Epithelial cell of prostate (primary cell): ENCODE results near the gene DLG5.
A peak's percentile ranks its signal among the peaks of the same experiment; 100 is the strongest.

Source experiments
- DNase-seq: peaks from one replicate; pipeline ENCODE4 v3.0.0-alpha.2; 2011; ENCODE audit warnings: low read depth, low spot score
- H3K27ac ChIP-seq: fragments of 450-650 bp; 2 replicates; pipeline ENCODE4 v1.5.1; 2017; ENCODE audit warnings: mild to moderate bottlenecking

Gene DLG5

DNA sequence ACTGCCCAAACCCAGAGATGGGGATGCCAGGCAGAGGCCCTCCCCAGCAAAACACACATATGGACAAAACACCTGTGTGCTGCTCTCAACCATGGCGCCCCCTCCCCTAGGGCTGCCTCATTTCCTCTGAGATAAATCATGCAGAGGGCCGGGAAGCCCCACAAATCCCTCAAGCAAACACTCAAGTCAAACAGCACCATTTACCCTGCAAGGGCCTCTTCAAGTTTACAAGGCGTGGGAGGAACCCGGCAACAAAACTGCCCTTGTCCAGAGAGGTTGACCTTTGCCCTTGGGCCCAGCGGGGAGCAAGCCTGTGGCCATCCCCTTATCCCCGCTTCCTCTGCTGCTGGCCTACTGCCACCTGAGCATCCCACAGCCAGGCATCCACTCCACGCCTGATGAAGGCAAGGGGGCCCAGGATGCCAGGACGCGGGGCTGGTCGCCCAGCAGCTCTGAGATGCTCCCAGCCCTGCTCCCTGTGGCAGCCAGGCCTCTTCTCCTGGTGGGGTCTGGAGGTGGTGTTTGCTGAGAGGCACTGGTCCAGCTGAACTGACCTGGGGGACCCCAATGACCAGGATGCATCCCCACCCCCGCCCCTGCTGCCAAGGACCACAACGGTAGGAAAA lies 77.4 kb downstream of the DLG5 start:
- no peak overlapping the region for H3K27ac ChIP-seq
- no peak for DNase-seq

DNA sequence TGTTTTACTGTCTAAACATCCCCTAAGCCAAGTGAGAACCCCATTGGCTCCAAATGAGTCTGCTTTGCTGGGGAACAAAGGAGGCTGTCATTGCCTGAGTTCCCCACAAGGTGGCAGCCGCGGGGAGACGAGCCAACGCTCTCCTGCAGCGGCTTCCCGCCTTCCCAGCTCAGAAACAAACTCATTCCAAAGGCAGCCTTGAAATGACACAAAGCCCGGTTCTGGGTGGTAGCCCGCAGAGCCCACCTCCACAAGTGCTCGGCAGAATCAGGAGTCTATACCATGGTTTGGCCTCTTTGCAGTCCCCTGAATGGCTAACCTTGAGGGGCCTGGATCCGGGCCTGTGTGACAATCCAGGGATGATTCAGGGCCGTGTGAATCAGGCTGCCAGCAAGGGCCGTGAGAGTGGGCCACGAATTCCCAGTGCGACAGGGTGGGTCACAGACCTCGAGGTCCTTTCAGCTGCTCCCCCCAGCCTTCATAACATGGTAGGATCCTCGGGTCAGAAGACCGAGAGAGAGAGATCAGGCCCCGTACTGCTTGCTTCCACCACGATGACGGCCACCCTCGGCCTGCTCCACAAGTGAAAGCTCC lies 79.7 kb downstream of the DLG5 start:
- no peak for DNase-seq
- H3K27ac ChIP-seq = peak overlapping the region; percentile 78

DNA sequence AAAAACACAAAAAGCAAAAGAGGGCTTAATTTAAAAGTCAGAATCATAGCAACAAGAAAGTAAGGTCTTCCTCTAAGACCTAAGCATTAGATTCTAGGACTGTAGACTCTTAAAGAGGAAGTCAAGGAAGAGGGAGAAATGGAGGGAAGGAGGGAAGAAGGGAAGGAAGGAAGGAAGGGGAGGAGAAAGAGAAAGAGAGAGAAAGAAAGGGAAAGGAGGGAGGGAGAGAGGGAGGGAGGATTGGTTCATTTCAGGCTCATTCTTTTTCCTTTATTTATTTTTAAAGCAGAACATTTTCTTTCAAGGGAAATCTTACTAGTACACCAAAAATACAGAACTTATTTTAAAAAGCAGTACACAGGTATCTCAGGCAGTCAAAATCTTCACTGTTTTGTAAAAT lies 81.1 kb downstream of the DLG5 start:
- DNase-seq = no peak
- H3K27ac ChIP-seq = peak overlapping the region; percentile 78

DNA sequence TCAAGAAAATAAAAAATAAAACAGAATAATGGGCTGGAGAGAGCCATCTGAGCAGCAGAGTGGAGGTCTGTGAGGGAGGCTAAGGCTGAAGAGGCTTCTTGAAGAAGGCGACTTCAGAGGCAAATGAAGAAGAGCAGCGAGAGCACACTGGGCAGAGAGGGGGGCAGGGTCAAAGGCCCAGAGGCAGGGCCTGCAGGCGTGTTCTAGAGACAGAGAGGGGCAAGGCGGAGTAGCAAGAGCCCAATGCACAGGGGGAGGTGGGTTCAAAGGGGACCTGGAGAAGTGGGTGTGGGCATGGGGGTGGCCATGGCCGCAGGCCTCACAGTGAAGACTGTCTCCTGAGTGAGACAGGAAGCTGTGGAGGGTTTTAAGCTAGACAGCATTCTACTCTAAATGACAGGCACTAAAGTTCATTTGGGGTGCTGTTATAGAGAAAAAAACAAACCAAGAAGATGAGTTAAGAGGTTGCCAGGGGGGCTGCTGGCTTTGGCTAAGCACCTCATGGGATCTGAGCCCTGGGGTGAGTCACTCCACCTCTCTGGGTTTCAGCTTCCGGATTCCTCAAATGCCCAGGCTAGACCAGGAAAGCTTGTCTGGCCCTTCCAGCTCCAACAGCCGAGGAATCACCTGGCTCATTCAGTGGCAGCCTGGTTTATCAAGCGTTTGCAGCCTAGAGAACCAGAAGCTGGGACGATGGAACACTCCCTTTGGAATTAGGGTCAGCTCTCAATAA lies 81.7 kb downstream of the DLG5 start:
- peak; percentile 40 for DNase-seq
- peak overlapping the region; percentile 78 for H3K27ac ChIP-seq

DNA sequence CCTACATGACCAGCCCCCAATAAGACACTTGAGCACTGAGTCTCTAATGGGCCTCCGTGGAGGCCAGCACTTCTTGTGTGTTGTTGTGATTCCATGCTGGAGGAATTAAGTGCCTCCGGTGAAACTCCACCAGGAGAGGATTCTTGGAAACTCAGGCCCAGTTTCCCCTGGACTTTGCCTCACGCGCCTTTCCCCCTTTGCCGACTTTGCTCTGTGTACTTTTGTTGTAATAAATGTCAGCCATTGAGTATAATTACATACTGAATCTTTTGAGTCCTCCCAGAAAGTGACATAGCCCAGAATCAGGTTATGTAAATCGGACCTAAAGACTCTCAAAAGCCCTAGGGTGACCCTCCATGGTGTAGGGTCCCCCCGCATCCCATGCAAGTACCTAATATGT lies 82.4 kb downstream of the DLG5 start:
- DNase-seq = no peak
- H3K27ac ChIP-seq = no peak overlapping the region

DNA sequence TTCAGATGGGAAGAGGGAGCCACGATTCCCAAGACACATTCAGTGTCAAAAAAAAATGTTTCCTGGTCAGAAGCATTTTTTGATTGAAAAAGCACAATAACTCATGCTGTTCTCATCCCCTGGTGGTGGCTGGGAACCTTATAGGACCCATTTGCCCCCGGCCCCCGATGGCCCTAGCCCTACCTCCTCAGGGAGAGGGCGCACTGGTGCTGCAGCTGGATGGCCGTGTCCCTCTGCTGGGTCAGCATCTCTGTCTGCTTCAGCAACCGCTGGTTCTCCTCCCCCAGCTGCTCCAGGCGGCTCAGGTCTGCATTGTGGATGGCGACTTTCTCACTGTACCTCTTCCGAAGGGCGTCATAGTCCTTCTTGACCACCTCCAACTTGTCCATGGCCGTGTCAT lies 83.3 kb downstream of the DLG5 start:
- no peak for DNase-seq
- no peak overlapping the region for H3K27ac ChIP-seq

DNA sequence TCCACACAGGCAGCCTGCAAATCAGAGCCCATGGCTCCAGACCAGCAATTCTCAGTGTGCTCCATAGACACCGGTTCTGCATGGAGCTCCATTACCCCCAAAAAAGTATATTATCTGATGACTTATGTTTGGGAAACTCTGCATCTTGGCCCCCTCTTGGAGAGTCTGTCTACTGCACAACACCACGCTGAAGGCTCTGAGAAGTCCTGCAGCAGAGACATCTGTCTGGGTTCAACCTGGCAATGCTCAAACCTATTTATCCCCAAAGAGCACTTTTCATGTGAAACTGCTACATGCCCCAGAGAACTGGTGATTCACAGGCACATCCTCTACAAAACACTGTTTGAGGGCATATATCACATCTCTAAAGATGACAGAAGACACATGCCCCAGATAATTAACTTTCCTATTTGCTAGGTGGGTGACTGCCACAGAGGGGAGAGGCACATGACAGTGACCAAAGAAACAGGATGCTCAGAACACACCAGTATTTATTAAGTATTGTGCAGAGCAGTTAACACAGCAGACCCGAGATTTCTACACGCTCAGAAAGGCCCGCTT lies 83.8 kb downstream of the DLG5 start:
- H3K27ac ChIP-seq = no peak overlapping the region
- DNase-seq = no peak

DNA sequence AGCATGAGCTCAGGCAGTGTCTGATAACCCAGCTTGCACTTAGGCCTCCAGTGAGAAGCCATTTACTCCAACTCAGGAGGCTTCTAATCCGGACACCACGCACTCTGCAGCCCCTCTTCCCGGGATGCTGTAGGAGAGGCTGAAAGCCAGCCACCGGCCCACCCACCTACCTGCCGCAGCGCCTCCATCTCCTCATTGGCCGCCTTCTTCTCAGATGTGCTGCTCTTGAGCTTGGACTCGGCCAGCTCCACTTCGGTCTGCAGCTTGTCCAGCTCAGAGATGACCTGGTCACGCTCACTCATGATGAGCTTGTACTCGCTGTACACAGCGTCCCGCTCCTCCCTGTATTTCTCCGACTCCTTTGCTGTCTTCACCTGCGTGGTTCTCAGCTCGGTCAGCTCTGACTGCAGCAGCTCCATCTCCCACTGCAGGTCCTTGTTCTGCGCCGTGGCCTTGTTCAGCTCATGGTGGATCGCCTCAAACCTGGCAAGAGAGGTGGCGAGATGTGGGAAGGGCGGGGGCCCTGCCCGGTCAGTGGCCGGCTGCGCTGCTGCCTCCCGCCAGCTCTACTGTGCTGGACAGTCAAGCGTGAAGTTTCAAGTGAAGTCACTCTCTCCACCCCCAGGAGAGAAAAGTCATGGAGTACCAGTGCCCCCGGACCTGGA lies 84.7 kb downstream of the DLG5 start:
- DNase-seq = no peak
- H3K27ac ChIP-seq = no peak overlapping the region

DNA sequence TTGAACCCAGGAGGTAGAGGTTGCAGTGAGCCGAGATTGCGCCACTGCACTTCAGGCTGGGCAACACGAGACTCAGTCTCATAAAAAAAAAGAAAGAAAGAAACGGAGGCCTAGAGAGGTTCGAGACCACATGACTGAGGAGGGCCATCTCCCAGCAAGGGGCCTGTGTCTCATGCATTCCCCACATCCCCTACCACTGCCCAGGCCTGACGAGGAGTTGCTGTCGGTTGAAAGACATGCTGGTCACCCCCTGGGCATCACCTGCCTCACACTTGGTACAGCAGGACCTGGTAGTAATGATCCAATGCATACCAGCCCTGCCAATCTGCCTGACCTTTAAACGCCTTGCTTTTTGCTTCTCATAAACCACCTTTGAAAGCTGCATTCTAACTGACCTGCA lies 85.9 kb downstream of the DLG5 start:
- H3K27ac ChIP-seq = no peak overlapping the region
- no peak for DNase-seq

DNA sequence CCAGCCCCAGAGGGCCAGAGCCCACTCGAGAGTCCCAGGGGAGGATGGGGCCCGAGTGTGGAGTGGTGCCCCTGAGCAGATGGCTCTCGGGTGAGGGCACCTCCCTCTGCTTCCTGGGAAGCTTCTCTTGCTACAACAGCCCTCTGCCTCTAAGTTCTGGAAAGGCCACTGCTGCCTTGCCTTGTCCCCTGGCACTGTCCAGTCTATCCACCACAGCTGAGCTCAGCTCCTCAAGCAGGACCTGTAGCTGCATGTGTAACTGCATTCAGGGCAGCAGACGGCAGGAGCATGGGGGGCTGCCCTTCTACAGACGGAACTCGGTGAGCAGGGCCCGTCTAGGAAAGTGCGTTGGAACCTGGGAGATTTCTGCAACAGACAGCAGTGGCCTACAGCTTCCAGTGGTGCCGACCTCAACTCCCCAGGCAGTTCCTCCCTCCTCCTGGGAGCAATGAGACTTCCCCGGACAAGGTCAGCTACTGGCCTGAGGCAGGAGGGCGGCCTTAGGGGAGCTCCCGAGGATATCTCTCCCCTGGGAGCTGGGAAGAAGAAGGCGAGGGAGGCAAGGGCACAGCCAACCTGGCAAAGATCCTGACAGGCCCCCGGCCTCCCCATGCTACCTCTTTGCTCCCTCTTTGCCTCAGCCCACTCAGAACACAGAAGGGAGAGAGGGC lies 88.5 kb downstream of the DLG5 start:
- no peak for DNase-seq
- no peak overlapping the region for H3K27ac ChIP-seq

DNA sequence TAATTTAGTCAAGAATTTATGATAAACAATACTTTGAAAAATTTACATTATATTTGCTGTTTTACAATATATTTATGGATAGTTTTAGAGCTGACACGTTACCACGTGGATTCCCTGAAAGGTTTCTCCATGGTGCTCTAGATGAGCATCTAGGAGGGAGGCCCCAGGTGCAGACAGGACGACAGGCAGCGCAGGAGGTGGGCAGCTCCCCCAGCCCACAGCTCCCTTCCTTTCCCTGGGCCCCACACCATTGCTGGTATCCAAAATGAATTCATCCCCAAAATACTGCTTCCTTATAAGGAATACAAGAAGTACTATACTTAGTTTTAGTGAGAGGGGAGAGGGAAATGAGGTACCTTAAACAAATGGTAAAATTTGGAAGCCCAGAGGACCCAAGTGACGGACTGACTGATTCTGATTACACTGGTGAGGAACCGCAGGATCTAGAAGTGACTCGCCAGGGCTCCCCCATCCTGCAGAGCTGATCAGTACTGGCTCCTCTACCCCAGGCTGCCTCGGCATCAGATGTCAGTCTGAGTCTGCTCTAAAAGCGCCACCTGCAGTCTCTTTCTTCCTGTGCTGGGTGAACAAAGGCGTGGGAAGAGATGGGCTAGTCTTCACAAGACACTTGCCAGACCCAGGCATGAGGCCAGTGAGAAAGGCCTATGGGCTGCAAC lies 89.2 kb downstream of the DLG5 start:
- H3K27ac ChIP-seq = peak overlapping the region; percentile 47
- no peak for DNase-seq

DNA sequence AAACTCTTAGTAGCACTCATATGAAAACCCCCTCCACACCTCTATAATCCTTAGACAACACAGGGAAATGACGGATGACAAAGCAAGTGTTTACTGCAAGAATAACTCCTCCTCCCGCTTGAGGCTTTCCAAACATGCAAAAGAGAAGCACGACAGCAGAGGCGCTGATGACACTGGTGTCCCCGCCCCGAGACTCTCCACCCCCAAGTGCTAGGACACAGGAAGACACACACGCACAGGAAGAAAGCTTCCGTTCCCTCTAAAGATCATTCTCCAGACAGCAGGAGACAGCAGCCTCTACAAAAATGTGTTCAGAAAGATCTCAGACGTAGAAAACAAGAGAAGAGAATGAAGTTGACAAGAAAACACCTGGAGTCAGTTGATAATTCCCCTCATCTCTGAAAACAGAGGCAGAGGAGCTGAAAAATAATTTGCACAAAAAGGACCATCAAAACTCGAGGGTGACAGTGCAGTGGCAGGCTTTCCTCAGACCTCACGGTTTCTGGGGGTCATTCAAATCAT lies 90.2 kb downstream of the DLG5 start:
- peak overlapping the region; percentile 47 for H3K27ac ChIP-seq
- DNase-seq = no peak

DNA sequence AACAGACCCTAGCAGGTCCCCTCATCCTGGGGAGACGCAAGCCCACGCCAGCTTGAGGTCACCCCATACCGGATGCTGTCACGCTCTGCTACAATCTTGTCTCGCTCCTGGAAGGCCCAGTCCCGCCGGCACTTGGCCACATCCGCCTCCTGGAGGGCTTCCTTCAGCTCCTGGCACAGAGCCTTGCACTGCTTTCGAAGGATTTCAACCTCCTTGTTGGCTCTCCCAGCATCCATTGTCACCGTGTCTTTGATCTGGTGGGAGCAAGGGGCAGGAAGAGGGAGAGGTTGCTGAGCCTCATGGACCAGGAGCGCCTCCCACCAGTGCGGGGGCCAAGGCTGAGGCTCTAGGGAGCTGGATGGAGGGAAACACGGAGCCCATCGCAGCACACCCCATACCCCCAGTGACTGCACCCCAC lies 90.9 kb downstream of the DLG5 start:
- H3K27ac ChIP-seq = peak overlapping the region; percentile 47
- DNase-seq = no peak

DNA sequence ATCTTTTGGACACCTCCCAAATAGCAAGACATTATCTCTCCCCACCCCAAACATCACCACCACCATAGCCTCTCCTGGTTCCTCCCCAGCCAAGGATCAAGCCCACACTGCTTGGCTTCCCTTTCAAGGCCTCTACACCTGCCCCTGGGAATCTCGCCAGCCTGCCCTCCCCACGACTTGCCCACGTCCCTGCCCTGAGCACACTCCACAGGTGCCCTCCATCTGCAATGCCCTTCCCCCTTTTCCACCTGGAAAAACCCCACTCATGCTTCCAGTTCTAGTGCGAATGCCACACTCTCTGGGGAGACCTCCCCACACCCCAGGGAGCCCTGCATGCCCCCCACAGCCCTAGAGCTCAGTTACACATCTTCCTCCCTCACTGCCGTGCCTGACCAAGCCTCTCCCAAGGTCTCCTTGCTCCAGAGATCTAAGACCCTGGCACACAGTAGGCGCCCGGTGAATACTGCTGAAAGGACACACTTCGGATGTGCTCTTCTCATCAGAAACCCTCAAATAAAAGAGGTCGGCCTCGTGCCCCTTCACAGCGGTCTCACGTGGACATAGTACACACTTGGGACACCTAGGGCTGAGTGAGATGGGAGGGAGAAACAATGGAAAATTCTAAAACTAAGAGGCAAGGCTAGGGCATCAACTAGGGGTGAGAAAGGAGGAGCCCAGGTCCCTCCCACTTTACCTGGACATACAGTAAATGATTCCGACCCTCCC lies 91.4 kb downstream of the DLG5 start:
- H3K27ac ChIP-seq = peak overlapping the region; percentile 47
- no peak for DNase-seq

DNA sequence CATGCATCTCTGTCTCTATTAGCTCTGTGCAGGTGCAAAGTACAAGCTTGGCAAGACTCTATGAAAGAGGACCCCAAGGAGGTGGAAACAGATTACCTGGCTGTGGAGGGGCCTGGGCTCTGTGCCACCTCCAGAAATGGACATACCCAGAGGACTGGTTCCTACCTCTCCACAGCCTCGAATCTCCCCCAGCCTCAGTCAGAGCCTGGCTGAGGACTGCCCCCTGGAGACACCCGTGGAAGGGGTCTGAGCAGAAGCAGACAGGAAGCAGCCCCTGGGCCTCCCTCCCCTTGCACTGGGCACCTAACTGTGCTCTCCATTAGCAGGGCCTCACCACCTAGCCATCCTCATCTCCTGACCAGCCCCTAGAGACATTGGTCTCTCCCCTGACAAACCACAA lies 92.0 kb downstream of the DLG5 start:
- no peak overlapping the region for H3K27ac ChIP-seq
- DNase-seq = no peak

DNA sequence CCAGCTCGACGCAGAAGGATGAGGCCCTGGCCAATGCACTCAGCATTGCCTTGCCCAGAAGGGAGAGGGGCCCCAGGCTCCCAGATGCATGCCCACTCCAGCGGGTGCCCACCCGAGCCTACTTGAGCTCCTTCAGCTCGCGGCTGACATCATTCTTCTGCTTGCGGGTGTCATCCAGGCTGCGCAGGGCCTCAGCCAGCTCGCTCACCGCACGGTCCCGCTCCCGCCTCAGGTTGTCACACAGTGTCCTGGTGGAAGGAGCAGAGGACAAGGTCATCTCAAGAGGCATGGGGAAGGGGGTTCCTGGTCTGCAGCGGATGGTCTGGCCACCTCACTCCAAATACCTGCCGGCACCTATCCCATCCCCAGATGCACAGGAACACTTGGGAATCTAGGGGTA lies 92.8 kb downstream of the DLG5 start:
- no peak for DNase-seq
- H3K27ac ChIP-seq = no peak overlapping the region

DNA sequence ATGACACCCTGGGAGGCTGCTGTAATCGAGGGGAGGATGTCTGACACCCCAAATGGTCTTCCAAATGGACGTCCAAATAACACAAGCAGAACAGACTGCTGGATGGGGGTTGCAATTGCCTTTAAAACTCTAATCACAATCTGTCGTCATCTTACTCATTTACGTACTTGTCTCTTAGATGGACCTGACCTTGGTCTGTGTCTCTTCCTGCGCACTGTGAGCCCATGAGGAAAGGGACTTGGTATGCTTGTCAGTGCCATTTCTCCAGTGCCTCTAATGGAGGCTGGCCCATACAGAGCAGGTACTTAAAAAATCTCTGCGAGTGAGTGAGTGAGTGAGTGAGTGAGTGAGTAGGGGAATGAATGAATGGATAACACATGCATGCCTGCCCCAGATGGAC lies 93.3 kb downstream of the DLG5 start:
- no peak for DNase-seq
- H3K27ac ChIP-seq = no peak overlapping the region

DNA sequence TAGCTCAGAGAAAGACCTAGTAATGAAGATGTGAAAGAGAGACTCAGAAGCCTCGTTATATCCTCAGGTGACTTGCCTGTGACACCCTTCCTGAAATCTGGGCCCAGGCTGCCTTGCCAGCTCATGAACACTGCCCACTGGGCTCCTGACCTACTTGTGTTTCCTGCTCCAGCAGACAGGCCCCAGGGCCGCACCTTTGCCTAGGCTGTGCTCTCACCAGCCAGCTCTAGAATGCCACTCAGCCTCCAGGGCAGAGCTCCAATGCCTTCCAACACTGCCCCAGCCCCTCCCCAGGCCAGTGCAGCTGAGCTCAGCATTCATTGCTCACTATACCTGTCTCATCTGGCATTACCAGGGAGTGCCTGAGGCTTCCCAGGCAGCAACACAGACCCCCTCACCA lies 94.3 kb downstream of the DLG5 start:
- peak overlapping the region; percentile 17 for H3K27ac ChIP-seq
- peak; percentile 36 for DNase-seq

DNA sequence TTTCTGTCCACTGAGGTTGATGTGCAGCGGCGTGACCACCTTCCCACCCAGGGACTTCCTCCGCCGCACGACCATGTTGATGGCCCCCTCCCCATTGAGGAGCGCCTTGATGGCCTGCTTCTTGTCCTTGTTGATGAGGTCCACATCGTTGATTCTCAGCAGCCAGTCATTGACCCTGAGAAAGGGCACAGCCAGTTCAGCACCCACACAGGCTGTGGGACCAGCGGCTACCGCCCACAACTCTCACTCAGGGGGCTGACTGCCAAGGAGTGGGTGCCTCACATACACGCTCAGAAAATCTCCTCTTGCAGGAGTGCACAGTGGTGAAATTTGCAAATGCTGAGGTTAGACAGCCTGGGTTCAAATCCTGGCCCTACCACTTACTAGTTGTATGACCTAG lies 97.2 kb downstream of the DLG5 start:
- no peak overlapping the region for H3K27ac ChIP-seq
- no peak for DNase-seq
